GM10248 (cell line): ENCODE results near the gene LRBA.

ENCODE experiments used
- CTCF ChIA-PET: fragments of 300-600 bp; sonication (Branson Sonifier 250); formaldehyde crosslinking; extraction: SDS; loops from one replicate; lab custom pipeline; 2021; ENCODE audit warnings: antibody characterized with exemption; lab: Yijun Ruan, JAX
- POLR2A ChIA-PET: fragments of 350-650 bp; sonication (Branson Sonifier 250); formaldehyde crosslinking; extraction: SDS; loops from one replicate; lab custom pipeline; 2020; ENCODE audit warnings: antibody characterized with exemption; lab: Yijun Ruan, JAX
- DNase-seq: peaks from one replicate; pipeline ENCODE4 v3.0.0; 2012; ENCODE audit errors: extremely low spot score
- TF ChIP-seq, protein P1 (sequence below): IDR thresholded peaks from 2 replicates; pipeline ENCODE4 v1.5.1; 2012; ENCODE audit warnings: mild to moderate bottlenecking, low read depth; ENCODE audit errors: extremely low read depth, missing control alignments, control extremely low read depth

Gene LRBA

DNA sequence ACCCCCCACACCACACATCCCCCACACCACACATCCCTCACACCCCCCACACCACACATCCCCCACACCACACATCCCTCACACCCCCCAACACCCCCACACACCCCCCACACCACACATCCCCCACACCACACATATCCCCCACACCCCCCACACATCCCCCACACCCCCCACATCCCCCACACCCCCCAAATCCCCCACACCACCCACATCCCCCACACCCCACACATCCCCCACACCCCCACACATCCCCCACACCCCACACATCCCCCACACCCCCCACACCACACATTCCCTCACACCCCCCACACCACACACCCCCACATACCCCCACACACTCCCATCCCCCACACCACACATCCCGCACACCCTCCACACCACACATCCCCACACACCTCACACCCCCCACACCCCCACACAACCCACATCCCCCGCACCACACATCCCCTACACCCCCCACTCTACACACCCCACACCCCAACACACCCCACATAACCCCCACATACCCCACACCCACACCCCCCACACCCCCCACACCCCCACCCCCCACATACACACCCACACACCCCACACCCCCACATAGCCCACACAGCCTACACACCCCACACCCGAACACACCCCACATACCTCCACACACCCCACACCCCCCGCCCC lies 764.0 kb downstream of the LRBA start:
- ChIA-PET POLR2A (no interaction called here), CTCF (interaction anchor here (1.5 to 5.0 kb wide), 2 partner anchors 8 to 616 kb away, joined by 3 to 37 read pairs; no protein-coding TSS in a partner anchor)
- TF ChIP-seq, protein P1, sequence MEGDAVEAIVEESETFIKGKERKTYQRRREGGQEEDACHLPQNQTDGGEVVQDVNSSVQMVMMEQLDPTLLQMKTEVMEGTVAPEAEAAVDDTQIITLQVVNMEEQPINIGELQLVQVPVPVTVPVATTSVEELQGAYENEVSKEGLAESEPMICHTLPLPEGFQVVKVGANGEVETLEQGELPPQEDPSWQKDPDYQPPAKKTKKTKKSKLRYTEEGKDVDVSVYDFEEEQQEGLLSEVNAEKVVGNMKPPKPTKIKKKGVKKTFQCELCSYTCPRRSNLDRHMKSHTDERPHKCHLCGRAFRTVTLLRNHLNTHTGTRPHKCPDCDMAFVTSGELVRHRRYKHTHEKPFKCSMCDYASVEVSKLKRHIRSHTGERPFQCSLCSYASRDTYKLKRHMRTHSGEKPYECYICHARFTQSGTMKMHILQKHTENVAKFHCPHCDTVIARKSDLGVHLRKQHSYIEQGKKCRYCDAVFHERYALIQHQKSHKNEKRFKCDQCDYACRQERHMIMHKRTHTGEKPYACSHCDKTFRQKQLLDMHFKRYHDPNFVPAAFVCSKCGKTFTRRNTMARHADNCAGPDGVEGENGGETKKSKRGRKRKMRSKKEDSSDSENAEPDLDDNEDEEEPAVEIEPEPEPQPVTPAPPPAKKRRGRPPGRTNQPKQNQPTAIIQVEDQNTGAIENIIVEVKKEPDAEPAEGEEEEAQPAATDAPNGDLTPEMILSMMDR, result no peak
- peak; percentile 63 for DNase-seq

GRCh38 chr4:150250293-150250997 lies 764.6 kb downstream of the LRBA start:
- DNase-seq, result no peak
- CTCF ChIA-PET, result interaction anchor here (1.5 kb wide), 1 partner anchor 617 kb away, joined by 3 read pairs; no protein-coding TSS in a partner anchor
- TF ChIP-seq, protein P1, result no peak
- POLR2A ChIA-PET, result no interaction called here

DNA sequence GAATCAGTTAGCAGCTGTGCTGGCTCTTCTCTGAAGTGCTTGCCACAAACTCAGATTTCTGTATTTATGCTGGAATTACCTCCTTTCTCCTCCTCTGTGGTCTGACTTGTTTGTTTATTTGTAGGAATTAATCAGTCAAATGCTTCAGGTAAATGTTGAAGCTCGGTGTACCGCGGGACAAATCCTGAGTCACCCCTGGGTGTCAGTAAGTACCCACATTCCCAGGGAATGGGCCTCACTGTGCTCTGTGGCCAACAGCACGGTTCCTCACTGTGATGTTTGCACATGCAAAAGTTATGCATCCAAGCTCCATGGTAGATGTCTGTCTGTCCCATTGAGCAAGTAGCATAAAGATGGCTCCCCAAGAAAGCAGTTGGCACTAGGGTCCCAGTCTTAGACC lies 766.9 kb downstream of the LRBA start:
- CTCF ChIA-PET, result no interaction called here
- POLR2A ChIA-PET, result no interaction called here
- TF ChIP-seq, protein P1, result no peak
- no peak for DNase-seq

DNA sequence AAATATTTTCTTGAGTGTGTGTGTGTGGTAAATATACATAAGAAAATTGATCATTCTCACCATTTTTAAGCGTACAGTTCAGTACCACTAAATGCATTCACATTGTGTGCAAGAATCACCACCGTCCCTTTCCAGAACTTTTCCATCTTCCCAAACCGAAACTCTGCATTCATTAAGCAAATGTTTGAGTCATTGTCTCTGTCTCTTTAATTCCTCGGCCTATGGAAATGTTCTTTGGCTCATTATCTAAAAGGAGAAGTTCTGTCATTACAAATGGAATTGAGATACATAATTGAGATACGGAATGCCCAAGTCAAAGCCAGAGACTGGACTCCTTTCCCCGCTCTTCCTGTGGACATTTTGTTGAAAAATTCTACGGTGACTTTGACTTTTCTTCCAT lies 767.9 kb downstream of the LRBA start:
- CTCF ChIA-PET, result no interaction called here

GRCh38 chr4:150244600-150244999 lies 770.5 kb downstream of the LRBA start:
- ChIA-PET POLR2A (no interaction called here), CTCF (interaction anchor here (1.1 to 3.4 kb wide), 5 partner anchors 9 to 625 kb away, joined by 3 to 37 read pairs (median 8); no protein-coding TSS in a partner anchor)
- DNase-seq, result no peak
- TF ChIP-seq, protein P1, result no peak

More for the DNA sequence above, 767.9 kb downstream of the LRBA start:
- TF ChIP-seq, protein P1, result no peak
- POLR2A ChIA-PET, result no interaction called here
- DNase-seq, result no peak

- POLR2A ChIA-PET, result no interaction called here
- DNase-seq, result no peak
- TF ChIP-seq, protein P1, result no peak
- CTCF ChIA-PET, result interaction anchor here (1.1 to 3.4 kb wide), 21 partner anchors 10 to 625 kb away, joined by 3 to 37 read pairs (median 6); no protein-coding TSS in a partner anchor
These were observed 771.2 kb downstream of the LRBA start for GRCh38 chr4:150243932-150244331.
